ENCODE measurements around the gene TMEM245. TPM values are rescaled to one million over a fixed set of nuclear protein-coding genes. Genes with fewer than 3 reads are reported as not detected.

TMEM245 gene
- total RNA-seq, 2 experiments from 2014 or later, result 25.9 to 39.2 TPM

- H3K4me3 Mint-ChIP-seq, result no peak overlapping the region
- H3K27ac Mint-ChIP-seq, result no peak overlapping the region
- peaks cover 22% of the 10 kb centered on the region for H3K4me1 Mint-ChIP-seq
Observed at GRCh38 chr9:109016132-109016531, 103.6 kb downstream of the TMEM245 start.

GRCh38 chr9:109014608-109015280 is 105.0 kb downstream of the TMEM245 start:
- H3K27me3 Mint-ChIP-seq, result no peaks in the 10 kb centered on the region
- DNase-seq, result no peak
- CTCF ChIA-PET, result no interaction called here
- H3K4me1 Mint-ChIP-seq, result peaks cover 26% of the 10 kb centered on the region
- no peak overlapping the region for H3K27ac Mint-ChIP-seq
- no peak overlapping the region for H3K4me3 Mint-ChIP-seq
- H3K9me3 Mint-ChIP-seq (ENCODE audit: low read depth), result no peaks in the 10 kb centered on the region
- no peak for ATAC-seq
- peaks cover 5% of the 10 kb centered on the region for H3K36me3 Mint-ChIP-seq

More at GRCh38 chr9:109016132-109016531, 103.6 kb downstream of the TMEM245 start:
- no peaks in the 10 kb centered on the region for H3K27me3 Mint-ChIP-seq
- DNase-seq (no peak), ATAC-seq (no peak)
- H3K9me3 Mint-ChIP-seq (ENCODE audit: low read depth), result no peaks in the 10 kb centered on the region
- CTCF ChIA-PET, result interaction anchor here (1.4 kb wide), 1 partner anchor 8 kb away, joined by 3 read pairs; no protein-coding TSS in a partner anchor
- H3K36me3 Mint-ChIP-seq, result peaks cover 7% of the 10 kb centered on the region

GRCh38 chr9:109013679-109014607 is 105.8 kb downstream of the TMEM245 start:
- Mint-ChIP-seq H3K36me3 (peaks cover 3% of the 10 kb centered on the region), H3K27me3 (no peaks in the 10 kb centered on the region), H3K4me1 (peaks cover 28% of the 10 kb centered on the region), H3K4me3 (peak overlapping the region; percentile 41), H3K27ac (peak overlapping the region; percentile 28), H3K9me3 (ENCODE audit: low read depth) (no peaks in the 10 kb centered on the region)
- DNase-seq (no peak), ATAC-seq (no peak)
- CTCF ChIA-PET, result no interaction called here

- no peaks in the 10 kb centered on the region for H3K9me3 Mint-ChIP-seq (ENCODE audit: low read depth)
- peak; percentile 93 for DNase-seq
- H3K4me3 Mint-ChIP-seq, result peak within 1 kb of the TSS; percentile 92
- H3K27me3 Mint-ChIP-seq, result no peaks in the 10 kb centered on the region
- peaks cover 28% of the 10 kb centered on the region for H3K4me1 Mint-ChIP-seq
- H3K36me3 Mint-ChIP-seq, result peaks cover 3% of the 10 kb centered on the region
- peak within 1 kb of the TSS; percentile 83 for H3K27ac Mint-ChIP-seq
- ATAC-seq, result peak; percentile 88
- CTCF ChIA-PET, result no interaction called here
Observed at GRCh38 chr9:109012876-109013678, 106.7 kb downstream of the TMEM245 start, which contains the start of gene CTNNAL1. Gene CTNNAL1, minus strand, starts transcription at chr9:109013499. Its CDS starts 57 bp downstream, at chr9:109013442.

- H3K27me3 Mint-ChIP-seq, result no peaks in the 10 kb centered on the region
- peaks cover 28% of the 10 kb centered on the region for H3K4me1 Mint-ChIP-seq
- peaks cover 3% of the 10 kb centered on the region for H3K36me3 Mint-ChIP-seq
- CTCF ChIA-PET, result no interaction called here
- DNase-seq (peak; percentile 65), ATAC-seq (peak; percentile 32)
- peak overlapping the region; percentile 83 for H3K27ac Mint-ChIP-seq
- H3K9me3 Mint-ChIP-seq (ENCODE audit: low read depth), result no peaks in the 10 kb centered on the region
- H3K4me3 Mint-ChIP-seq, result peak overlapping the region; percentile 92
Observed at GRCh38 chr9:109012009-109012875, 107.5 kb downstream of the TMEM245 start.

GRCh38 chr9:109011231-109011671 is 108.5 kb downstream of the TMEM245 start:
- ATAC-seq (no peak), DNase-seq (no peak)
- CTCF ChIA-PET, result interaction anchor here (1.1 kb wide), 1 partner anchor 26 kb away, joined by 3 read pairs; no protein-coding TSS in a partner anchor
- no peak overlapping the region for H3K4me3 Mint-ChIP-seq
- H3K36me3 Mint-ChIP-seq, result peaks cover 3% of the 10 kb centered on the region
- no peaks in the 10 kb centered on the region for H3K27me3 Mint-ChIP-seq
- H3K4me1 Mint-ChIP-seq, result peaks cover 28% of the 10 kb centered on the region
- no peaks in the 10 kb centered on the region for H3K9me3 Mint-ChIP-seq (ENCODE audit: low read depth)
- H3K27ac Mint-ChIP-seq, result peak overlapping the region; percentile 68

GRCh38 chr9:109010746-109011145 is 109.0 kb downstream of the TMEM245 start:
- CTCF ChIA-PET, result interaction anchor here (1.1 kb wide), 1 partner anchor 26 kb away, joined by 3 read pairs; no protein-coding TSS in a partner anchor
- H3K9me3 Mint-ChIP-seq (ENCODE audit: low read depth), result no peaks in the 10 kb centered on the region
- peak; percentile 49 for ATAC-seq
- H3K36me3 Mint-ChIP-seq, result peaks cover 3% of the 10 kb centered on the region
- peaks cover 28% of the 10 kb centered on the region for H3K4me1 Mint-ChIP-seq
- DNase-seq, result peak; percentile 89
- no peaks in the 10 kb centered on the region for H3K27me3 Mint-ChIP-seq
- H3K4me3 Mint-ChIP-seq, result no peak overlapping the region
- peak overlapping the region; percentile 68 for H3K27ac Mint-ChIP-seq

- Mint-ChIP-seq H3K4me3 (no peak overlapping the region), H3K36me3 (peaks cover 15% of the 10 kb centered on the region), H3K27me3 (peaks cover 5% of the 10 kb centered on the region), H3K4me1 (peaks cover 12% of the 10 kb centered on the region), H3K27ac (no peak overlapping the region), H3K9me3 (ENCODE audit: low read depth) (peaks cover 7% of the 10 kb centered on the region)
- ATAC-seq (no peak), DNase-seq (no peak)
- CTCF ChIA-PET, result no interaction called here
Observed at GRCh38 chr9:109005678-109006077, 114.1 kb downstream of the TMEM245 start.

GRCh38 chr9:109003116-109003515 is 116.6 kb downstream of the TMEM245 start:
- Mint-ChIP-seq H3K4me3 (no peak overlapping the region), H3K27me3 (peaks cover 5% of the 10 kb centered on the region)
- CTCF ChIA-PET, result no interaction called here

GRCh38 chr9:109002141-109002540 is 117.6 kb downstream of the TMEM245 start:
- H3K27me3 Mint-ChIP-seq, result peaks cover 5% of the 10 kb centered on the region
- peaks cover 19% of the 10 kb centered on the region for H3K36me3 Mint-ChIP-seq
- ATAC-seq, result no peak
- no peak overlapping the region for H3K27ac Mint-ChIP-seq
- DNase-seq, result no peak
- peaks cover 7% of the 10 kb centered on the region for H3K9me3 Mint-ChIP-seq (ENCODE audit: low read depth)
- no peak overlapping the region for H3K4me3 Mint-ChIP-seq
- CTCF ChIA-PET, result no interaction called here
- H3K4me1 Mint-ChIP-seq, result peaks cover 11% of the 10 kb centered on the region

More at GRCh38 chr9:109003116-109003515, 116.6 kb downstream of the TMEM245 start:
- H3K9me3 Mint-ChIP-seq (ENCODE audit: low read depth), result peaks cover 7% of the 10 kb centered on the region
- no peak overlapping the region for H3K27ac Mint-ChIP-seq
- ATAC-seq (no peak), DNase-seq (no peak)
- H3K4me1 Mint-ChIP-seq, result peaks cover 9% of the 10 kb centered on the region
- H3K36me3 Mint-ChIP-seq, result peaks cover 15% of the 10 kb centered on the region

GRCh38 chr9:109001275-109001676 is 118.5 kb downstream of the TMEM245 start:
- H3K36me3 Mint-ChIP-seq, result peaks cover 19% of the 10 kb centered on the region
- peaks cover 5% of the 10 kb centered on the region for H3K27me3 Mint-ChIP-seq
- DNase-seq, result no peak
- H3K4me1 Mint-ChIP-seq, result peaks cover 15% of the 10 kb centered on the region
- ATAC-seq, result peak; percentile 16
- CTCF ChIA-PET, result no interaction called here
- no peak overlapping the region for H3K4me3 Mint-ChIP-seq
- no peak overlapping the region for H3K27ac Mint-ChIP-seq
- peaks cover 7% of the 10 kb centered on the region for H3K9me3 Mint-ChIP-seq (ENCODE audit: low read depth)

- Mint-ChIP-seq H3K27me3 (no peaks in the 10 kb centered on the region), H3K4me3 (no peak overlapping the region), H3K9me3 (ENCODE audit: low read depth) (no peaks in the 10 kb centered on the region), H3K36me3 (peaks cover 13% of the 10 kb centered on the region), H3K27ac (no peak overlapping the region), H3K4me1 (peaks cover 27% of the 10 kb centered on the region)
- DNase-seq, result no peak
- no peak for ATAC-seq
- CTCF ChIA-PET, result no interaction called here
Observed at GRCh38 chr9:108997112-108997511, 122.6 kb downstream of the TMEM245 start.
